GM21423 (cell line): ENCODE data around the gene SPON1.
"Not testable (repeated sequence)": the region's sequence is repeated elsewhere in the genome, so short reads cannot be mapped to it uniquely, and the experiment has no call there.

ENCODE experiments used
- ATAC-seq: cut with Tn5 transposase; IDR thresholded peaks from one replicate; pipeline ENCODE4 v1.9.1; 2021; ENCODE audit warnings: mild to moderate bottlenecking, moderate library complexity; ENCODE audit not compliant: unreplicated experiment

Gene SPON1

GRCh38 chr11:14114269-14114668 is 151.7 kb downstream of the SPON1 start:
- ATAC-seq: no peak

- ATAC-seq: no peak
These were observed 152.3 kb downstream of the SPON1 start for GRCh38 chr11:14114786-14115185.

GRCh38 chr11:14117632-14118031 is 155.1 kb downstream of the SPON1 start:
- no peak for ATAC-seq

GRCh38 chr11:14118072-14118471 is 155.5 kb downstream of the SPON1 start:
- no peak for ATAC-seq

GRCh38 chr11:14119357-14119756 is 156.8 kb downstream of the SPON1 start:
- no peak for ATAC-seq

- no peak for ATAC-seq
These were observed 161.8 kb downstream of the SPON1 start for GRCh38 chr11:14124350-14124749.

- no peak for ATAC-seq
These were observed 162.4 kb downstream of the SPON1 start for GRCh38 chr11:14124886-14125285.

GRCh38 chr11:14125529-14125928 is 163.0 kb downstream of the SPON1 start:
- ATAC-seq: no peak

GRCh38 chr11:14127679-14128078 is 165.2 kb downstream of the SPON1 start:
- no peak for ATAC-seq

GRCh38 chr11:14132312-14132711 is 169.8 kb downstream of the SPON1 start:
- ATAC-seq: no peak

- ATAC-seq: no peak
These were observed 170.9 kb downstream of the SPON1 start for GRCh38 chr11:14133381-14133780.

GRCh38 chr11:14136561-14136960 is 174.0 kb downstream of the SPON1 start:
- no peak for ATAC-seq

GRCh38 chr11:14137284-14137683 is 174.8 kb downstream of the SPON1 start:
- ATAC-seq: no peak

- ATAC-seq: no peak
These were observed 178.5 kb downstream of the SPON1 start for GRCh38 chr11:14140991-14141390.

GRCh38 chr11:14141676-14142075 is 179.2 kb downstream of the SPON1 start:
- no peak for ATAC-seq

- no peak for ATAC-seq
These were observed 182.4 kb downstream of the SPON1 start for GRCh38 chr11:14144934-14145333.

GRCh38 chr11:14148653-14149273 is 186.2 kb downstream of the SPON1 start:
- ATAC-seq: no peak

GRCh38 chr11:14149683-14150082 is 187.2 kb downstream of the SPON1 start:
- no peak for ATAC-seq

GRCh38 chr11:14150878-14151277 is 188.4 kb downstream of the SPON1 start:
- ATAC-seq: no peak

- ATAC-seq: not testable (repeated sequence)
These were observed 191.6 kb downstream of the SPON1 start for GRCh38 chr11:14154103-14154502.

- ATAC-seq: no peak
These were observed 195.9 kb downstream of the SPON1 start for GRCh38 chr11:14158393-14158792.

GRCh38 chr11:14163576-14163975 is 201.1 kb downstream of the SPON1 start:
- ATAC-seq: no peak

- ATAC-seq: not testable (repeated sequence)
These were observed 211.2 kb downstream of the SPON1 start for GRCh38 chr11:14173679-14174078.
